CD14-positive monocyte (primary cell): ENCODE measurements around the gene CDH4. TPM values are rescaled to one million over a fixed set of nuclear protein-coding genes. Genes with fewer than 3 reads are reported as not detected.

Source experiments
- DNase-seq, 3 donors: peaks; one replicate each; pipeline ENCODE4 v3.0.0-alpha.2; 2011 to 2022
- H2AFZ ChIP-seq: 2 replicates; pipeline ENCODE4 v1.6.0; 2012; ENCODE audit warnings: mild to moderate bottlenecking, low read depth, low read length, inconsistent platforms; ENCODE audit not compliant: insufficient read depth, poor library complexity, severe bottlenecking
- H3K27ac ChIP-seq, 2 donors: 1 replicate in 1 of 2; 2 replicates in 1 of 2; pipeline ENCODE4 v1.5.1; 2012 to 2013; ENCODE audit warnings: low read length in 2 of 2, control low read depth in 1 of 2, inconsistent platforms in 1 of 2, low read depth in 1 of 2, mild to moderate bottlenecking in 1 of 2
- H3K27me3 ChIP-seq, 2 donors: one replicate each; pipeline versions ENCODE4 v1.6.0 to v1.6.1; 2011 to 2013; ENCODE audit warnings: low read length in 2 of 2; ENCODE audit not compliant: control insufficient read depth in 2 of 2, insufficient read depth in 2 of 2
- H3K36me3 ChIP-seq, 2 donors: replicated peaks in 1 of 2; 1 replicate in 1 of 2; 2 replicates in 1 of 2; pipeline versions ENCODE4 v1.5.1 to v1.6.1; 2012 to 2013; ENCODE audit warnings: low read length in 2 of 2, control low read depth in 1 of 2, inconsistent platforms in 1 of 2, mild to moderate bottlenecking in 1 of 2; ENCODE audit not compliant: insufficient read depth in 2 of 2, control insufficient read depth in 1 of 2
- H3K4me1 ChIP-seq, 2 donors: 1 replicate in 1 of 2; 2 replicates in 1 of 2; pipeline versions ENCODE4 v1.5.1 to v1.6.1; 2012 to 2013; ENCODE audit warnings: low read length in 2 of 2, control low read depth in 1 of 2, inconsistent platforms in 1 of 2, mild to moderate bottlenecking in 1 of 2, moderate library complexity in 1 of 2; ENCODE audit not compliant: insufficient read depth in 2 of 2, control insufficient read depth in 1 of 2
- H3K4me2 ChIP-seq: replicated peaks from 2 replicates; pipeline ENCODE3; 2012; ENCODE audit warnings: low read length, moderate library complexity, mild to moderate bottlenecking; ENCODE audit not compliant: poor library complexity, severe bottlenecking; ENCODE audit errors: extremely low read depth
- H3K4me3 ChIP-seq, 3 experiments: fragments of 200-600 bp in 1 of 3; sonication (generic) in 1 of 3; replicated peaks in 1 of 3; 1 replicate in 2 of 3; 2 replicates in 1 of 3; pipeline ENCODE4 v1.5.1; 2011 to 2013; ENCODE audit warnings: low read length in 3 of 3, mild to moderate bottlenecking in 3 of 3, control low read depth in 2 of 3, low read depth in 2 of 3, inconsistent platforms in 1 of 3, moderate library complexity in 1 of 3
- H3K79me2 ChIP-seq: 2 replicates; pipeline ENCODE4 v1.6.0; 2012; ENCODE audit warnings: mild to moderate bottlenecking, control low read depth, inconsistent platforms, low read length, moderate library complexity; ENCODE audit not compliant: insufficient read depth
- H3K9ac ChIP-seq: 2 replicates; pipeline ENCODE4 v1.6.0; 2017; ENCODE audit warnings: low read length, mild to moderate bottlenecking; ENCODE audit not compliant: insufficient read depth, poor library complexity, severe bottlenecking
- H3K9me3 ChIP-seq, 2 donors: replicated peaks in 1 of 2; 1 replicate in 1 of 2; 2 replicates in 1 of 2; pipeline versions ENCODE4 v1.5.1 to v1.6.1; 2012 to 2013; ENCODE audit warnings: low read length in 2 of 2, control low read depth in 1 of 2; ENCODE audit not compliant: control insufficient read depth in 1 of 2, insufficient read depth in 1 of 2
- H4K20me1 ChIP-seq: 2 replicates; pipeline ENCODE4 v1.6.0; 2012; ENCODE audit warnings: mild to moderate bottlenecking, low read length, control low read depth, moderate library complexity; ENCODE audit not compliant: insufficient read depth
- H3K27ac Mint-ChIP-seq, 7 donors: one replicate each; pipeline ENCODE4 v1.8.0; 2020; ENCODE audit warnings: mild to moderate bottlenecking in 7 of 7, mixed read lengths in 7 of 7, moderate library complexity in 6 of 7, inconsistent platforms in 2 of 7
- H3K27me3 Mint-ChIP-seq, 3 donors: one replicate each; pipeline ENCODE4 v1.8.0; 2021 to 2022; ENCODE audit warnings: low read depth in 3 of 3, mild to moderate bottlenecking in 3 of 3, mixed read lengths in 3 of 3, moderate library complexity in 3 of 3, inconsistent platforms in 1 of 3
- H3K36me3 Mint-ChIP-seq, 2 donors: one replicate each; pipeline ENCODE4 v1.8.0; 2020; ENCODE audit warnings: mixed read lengths in 2 of 2, inconsistent platforms in 1 of 2, mild to moderate bottlenecking in 1 of 2
- H3K4me1 Mint-ChIP-seq: one replicate; pipeline ENCODE4 v1.8.0; 2020; ENCODE audit warnings: mild to moderate bottlenecking, mixed read lengths
- H3K4me3 Mint-ChIP-seq, 2 donors: one replicate each; pipeline ENCODE4 v1.8.0; 2020; ENCODE audit warnings: mild to moderate bottlenecking in 2 of 2, mixed read lengths in 2 of 2, moderate library complexity in 1 of 2
- H3K9me3 Mint-ChIP-seq, 7 donors: one replicate each; pipeline ENCODE4 v1.8.0; 2020 to 2022; ENCODE audit warnings: mixed read lengths in 7 of 7, mild to moderate bottlenecking in 6 of 7, moderate library complexity in 6 of 7, inconsistent platforms in 2 of 7
- CTCF ChIP-seq: fragments of 200-600 bp; IDR thresholded peaks from one replicate; pipeline ENCODE4 v1.8.0; 2022; ENCODE audit warnings: antibody characterized with exemption, mild to moderate bottlenecking
- WGBS: methylation state at CpG from one replicate; pipeline ENCODE4 v1.1.5; 2013; ENCODE audit warnings: missing lambda C conversion rate; ENCODE audit not compliant: insufficient coverage; 5-methylcytosine and 5-hydroxymethylcytosine counted together
- intact Hi-C, 2 donors: fragments of 100-400 bp; cut with micrococcal nuclease; formaldehyde crosslinking; loops; one replicate each; pipeline versions ENCODE4 v1.15.0 to v1.15.1; 2023
- polyA plus RNA-seq, 3 donors: library from polyadenylated mRNA; depleted of rRNA in 1 of 3; unstranded in 2 of 3; stranded (reverse) in 1 of 3; fragments of 300-500 nt in 2 of 3; fragments of >200 nt in 1 of 3; fragmentation: Illumina TruSeq in 2 of 3; gene quantifications; 1 replicate in 2 of 3; 2 replicates in 1 of 3; pipeline ENCODE4 v1.2.3, GENCODE V29; 2012 to 2021

Gene CDH4
- polyA plus RNA-seq, 3 donors: not detected

GRCh38 chr20:61791995-61792394, 539.9 kb downstream of the CDH4 start:
- no peak overlapping the region for H2AFZ ChIP-seq
- H3K9ac ChIP-seq: no peak overlapping the region
- intact Hi-C loops: no loop called here

GRCh38 chr20:61795669-61796630, 543.9 kb downstream of the CDH4 start:
- Mint-ChIP-seq H3K9me3 (peaks cover 4 to 45% (median 24%) of the 10 kb centered on the region in 7 donors), H3K4me3 (no peak overlapping the region), H3K4me1 (no peaks in the 10 kb centered on the region), H3K27me3 (peaks cover 0 to 2% (median 2%) of the 10 kb centered on the region in 3 donors), H3K27ac (no peak overlapping the region), H3K36me3 (no peaks in the 10 kb centered on the region)
- H3K9me3 ChIP-seq: peaks cover 0 to 87% of the 10 kb centered on the region in 2 donors
- no peak overlapping the region for H3K4me3 ChIP-seq
- H2AFZ ChIP-seq: no peak overlapping the region
- H3K4me2 ChIP-seq: no peak overlapping the region
- WGBS: 86% methylated on average over 10 of the region's 15 CpGs
- intact Hi-C loops: no loop called here
- no peaks in the 10 kb centered on the region for H4K20me1 ChIP-seq
- no peaks in the 10 kb centered on the region for H3K36me3 ChIP-seq
- H3K79me2 ChIP-seq: no peaks in the 10 kb centered on the region
- no peaks in the 10 kb centered on the region for H3K4me1 ChIP-seq
- H3K9ac ChIP-seq: no peak overlapping the region
- H3K27ac ChIP-seq: no peak overlapping the region
- no peak for TF ChIP-seq CTCF
- no peaks in the 10 kb centered on the region for H3K27me3 ChIP-seq
- no peak for DNase-seq

More at GRCh38 chr20:61791995-61792394, 539.9 kb downstream of the CDH4 start:
- Histone ChIP-seq H4K20me1 (no peaks in the 10 kb centered on the region), H3K27me3 (no peaks in the 10 kb centered on the region), H3K4me1 (no peaks in the 10 kb centered on the region), H3K4me3 (no peak overlapping the region), H3K36me3 (no peaks in the 10 kb centered on the region), H3K79me2 (no peaks in the 10 kb centered on the region), H3K4me2 (no peak overlapping the region), H3K9me3 (peaks cover 5 to 78% of the 10 kb centered on the region in 2 donors), H3K27ac (no peak overlapping the region)
- H3K4me1 Mint-ChIP-seq: no peaks in the 10 kb centered on the region
- peaks cover 0 to 2% (median 0%) of the 10 kb centered on the region in 3 donors for H3K27me3 Mint-ChIP-seq
- peaks cover 6 to 60% (median 36%) of the 10 kb centered on the region in 7 donors for H3K9me3 Mint-ChIP-seq
- 91% methylated on average over 6 of the region's 6 CpGs for WGBS
- no peak for DNase-seq
- no peaks in the 10 kb centered on the region for H3K36me3 Mint-ChIP-seq
- no peak overlapping the region for H3K4me3 Mint-ChIP-seq
- H3K27ac Mint-ChIP-seq: no peak overlapping the region
- TF ChIP-seq CTCF: no peak
